GM04504 (cell line): ENCODE results near the gene GAK.

Experiments used
- DNase-seq: peaks from one replicate; pipeline ENCODE4 v3.0.0-alpha.2; 2012; ENCODE audit warnings: low read depth

Gene GAK

GRCh38 chr4:889516-889915 lies 42.6 kb downstream of the GAK start:
- no peak for DNase-seq

- DNase-seq = no peak
These were observed 44.1 kb downstream of the GAK start for GRCh38 chr4:888029-888428.

- no peak for DNase-seq
These were observed 44.9 kb downstream of the GAK start for GRCh38 chr4:887034-887763.

GRCh38 chr4:886244-886643 lies 45.9 kb downstream of the GAK start:
- no peak for DNase-seq

- DNase-seq = no peak
These were observed 46.8 kb downstream of the GAK start for GRCh38 chr4:885353-885752.

- DNase-seq = no peak
These were observed 47.2 kb downstream of the GAK start for GRCh38 chr4:884896-885295.

GRCh38 chr4:884259-884658 lies 47.9 kb downstream of the GAK start:
- DNase-seq = no peak

- DNase-seq = no peak
These were observed 48.6 kb downstream of the GAK start for GRCh38 chr4:883377-884095.

- no peak for DNase-seq
These were observed 49.5 kb downstream of the GAK start for GRCh38 chr4:882646-883045.

- no peak for DNase-seq
These were observed 50.4 kb downstream of the GAK start for GRCh38 chr4:881709-882108.

- DNase-seq = no peak
These were observed 51.3 kb downstream of the GAK start for GRCh38 chr4:880684-881405.

GRCh38 chr4:879729-880077 lies 52.4 kb downstream of the GAK start:
- no peak for DNase-seq

- no peak for DNase-seq
These were observed 53.1 kb downstream of the GAK start for GRCh38 chr4:878796-879728.

- DNase-seq = no peak
These were observed 54.6 kb downstream of the GAK start for GRCh38 chr4:877502-877901.

GRCh38 chr4:876780-877179 lies 55.3 kb downstream of the GAK start:
- DNase-seq = no peak

GRCh38 chr4:875818-876423 lies 56.2 kb downstream of the GAK start:
- DNase-seq = no peak

GRCh38 chr4:874971-875817 lies 56.9 kb downstream of the GAK start:
- DNase-seq = no peak

- DNase-seq = no peak
These were observed 58.1 kb downstream of the GAK start for GRCh38 chr4:874056-874455.

GRCh38 chr4:872241-872981 lies 59.7 kb downstream of the GAK start:
- no peak for DNase-seq

GRCh38 chr4:871484-871883 lies 60.6 kb downstream of the GAK start:
- DNase-seq = no peak
